Measurements from ENCODE around the gene GDF3.

The GDF3 gene

DNA sequence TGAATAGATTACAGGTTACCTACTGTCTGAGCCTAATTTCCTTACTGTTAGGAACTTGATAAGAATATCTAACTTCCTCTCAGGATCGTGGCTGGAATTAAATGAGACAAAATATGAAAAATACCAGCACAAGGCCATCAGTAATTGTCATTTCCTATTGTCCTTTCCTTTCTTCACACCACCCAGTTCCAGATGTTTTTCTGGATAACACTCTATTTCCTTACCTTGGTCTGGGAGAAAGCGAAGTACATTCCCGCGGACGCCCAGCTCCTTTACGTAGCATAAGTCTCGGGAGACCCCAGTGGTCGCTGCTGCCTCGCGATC is 376 bp downstream of the GDF3 start:
- Histone ChIP-seq H2AK5ac (ENCODE audit: low read length) (no peak overlapping the region), H3K14ac (ENCODE audit: low read length) (no peak overlapping the region), H4K12ac (ENCODE audit: low read depth, low read length) (no peak overlapping the region), H3K9ac (ENCODE audit: low read length) (no peak overlapping the region), H3K23ac (ENCODE audit: low read length) (no peak overlapping the region), H3K36me3 (ENCODE audit: control insufficient read depth in 1 of 2, insufficient read depth in 2 of 2, low read length in 2 of 2) (no peaks in the 10 kb centered on the region), H3K27ac (ENCODE audit: low read depth, low read length) (no peak overlapping the region), H4K8ac (ENCODE audit: low read depth, low read length) (no peak overlapping the region), H2BK12ac (ENCODE audit: low read length) (no peak overlapping the region), H3K27me3 (ENCODE audit: insufficient read depth, low read length) (no peaks in the 10 kb centered on the region), H2BK120ac (ENCODE audit: insufficient read depth, low read length, poor library complexity) (no peak overlapping the region), H3K79me1 (ENCODE audit: low read length) (no peaks in the 10 kb centered on the region), H3K4me2 (ENCODE audit: low read length) (no peak overlapping the region), H2AFZ (ENCODE audit: insufficient read depth, low read length, poor library complexity) (no peak overlapping the region), H3K18ac (ENCODE audit: low read length) (no peak overlapping the region), H3K79me2 (ENCODE audit: control insufficient read depth, insufficient read depth, low read length, poor library complexity) (no peaks in the 10 kb centered on the region), H3K9me3 (ENCODE audit: insufficient read depth, low read depth, low read length) (no peaks in the 10 kb centered on the region), H2BK5ac (ENCODE audit: low read depth, low read length, poor library complexity) (no peak overlapping the region), H4K91ac (ENCODE audit: low read depth, low read length) (no peak overlapping the region), H3K4me1 (ENCODE audit: control insufficient read depth in 1 of 2, insufficient read depth in 2 of 2, low read length in 2 of 2) (no peaks in the 10 kb centered on the region), H3K4ac (ENCODE audit: low read depth, low read length) (no peak overlapping the region), H3K4me3 (ENCODE audit: low read depth, low read length) (no peak overlapping the region)
- WGBS (ENCODE audit: extremely low coverage, insufficient coverage, insufficient read length): no CpG with 5 or more reads among the region's 10 CpGs
- no peak for DNase-seq

GRCh38 chr12:7694556-7695236 is 879 bp downstream of the GDF3 start:
- Histone ChIP-seq H3K23ac (ENCODE audit: low read length) (no peak overlapping the region), H2AK5ac (ENCODE audit: low read length) (no peak overlapping the region), H2AFZ (ENCODE audit: insufficient read depth, low read length, poor library complexity) (no peak overlapping the region), H4K12ac (ENCODE audit: low read depth, low read length) (no peak overlapping the region), H4K91ac (ENCODE audit: low read depth, low read length) (no peak overlapping the region), H2BK5ac (ENCODE audit: low read depth, low read length, poor library complexity) (no peak overlapping the region), H3K27ac (ENCODE audit: low read depth, low read length) (no peak overlapping the region), H3K79me2 (ENCODE audit: control insufficient read depth, insufficient read depth, low read length, poor library complexity) (no peaks in the 10 kb centered on the region), H3K4me3 (ENCODE audit: low read depth, low read length) (no peak overlapping the region), H3K4me1 (ENCODE audit: control insufficient read depth in 1 of 2, insufficient read depth in 2 of 2, low read length in 2 of 2) (no peaks in the 10 kb centered on the region), H3K79me1 (ENCODE audit: low read length) (no peaks in the 10 kb centered on the region), H3K9ac (ENCODE audit: low read length) (no peak overlapping the region), H3K27me3 (ENCODE audit: insufficient read depth, low read length) (no peaks in the 10 kb centered on the region), H4K8ac (ENCODE audit: low read depth, low read length) (no peak overlapping the region), H3K4me2 (ENCODE audit: low read length) (no peak overlapping the region), H3K9me3 (ENCODE audit: insufficient read depth, low read depth, low read length) (no peaks in the 10 kb centered on the region), H2BK120ac (ENCODE audit: insufficient read depth, low read length, poor library complexity) (no peak overlapping the region), H3K14ac (ENCODE audit: low read length) (no peak overlapping the region), H2BK12ac (ENCODE audit: low read length) (no peak overlapping the region), H3K4ac (ENCODE audit: low read depth, low read length) (no peak overlapping the region), H3K18ac (ENCODE audit: low read length) (no peak overlapping the region), H3K36me3 (ENCODE audit: control insufficient read depth in 1 of 2, insufficient read depth in 2 of 2, low read length in 2 of 2) (no peaks in the 10 kb centered on the region)
- DNase-seq: no peak
- no CpG with 5 or more reads among the region's 3 CpGs for WGBS (ENCODE audit: extremely low coverage, insufficient coverage, insufficient read length)

- whole genome bisulfite sequencing (ENCODE audit: extremely low coverage, insufficient coverage, insufficient read length): no CpG with 5 or more reads among the region's 6 CpGs
- H2BK5ac ChIP-seq (ENCODE audit: low read depth, low read length, poor library complexity): no peak overlapping the region
Observed at GRCh38 chr12:7693793-7694192, 1.8 kb downstream of the GDF3 start.

DNA sequence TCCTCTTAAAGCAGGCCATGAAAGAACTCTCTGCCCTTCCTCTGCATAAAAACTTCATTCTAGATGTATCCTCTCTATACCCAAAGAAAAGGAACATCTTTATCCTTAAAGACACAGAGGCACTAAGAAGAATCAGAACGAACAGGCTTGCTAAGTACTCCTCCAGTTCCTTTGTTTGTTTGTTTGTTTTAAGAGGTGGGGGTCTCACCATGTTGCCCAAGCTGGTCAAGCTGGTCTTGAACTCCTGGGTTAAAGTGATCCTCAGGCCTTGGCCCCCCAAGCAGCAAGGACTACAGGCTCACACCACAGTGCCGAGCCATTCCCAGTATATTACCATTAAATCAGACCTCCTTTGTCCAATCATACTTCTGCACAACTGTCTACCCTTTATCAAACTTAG is 14.0 kb downstream of the GDF3 start:
- Histone ChIP-seq H3K79me2 (ENCODE audit: control insufficient read depth, insufficient read depth, low read length, poor library complexity) (no peaks in the 10 kb centered on the region), H3K14ac (ENCODE audit: low read length) (no peak overlapping the region), H3K79me1 (ENCODE audit: low read length) (no peaks in the 10 kb centered on the region), H3K18ac (ENCODE audit: low read length) (no peak overlapping the region), H3K9ac (ENCODE audit: low read length) (no peak overlapping the region), H3K27ac (ENCODE audit: low read depth, low read length) (no peak overlapping the region), H2AFZ (ENCODE audit: insufficient read depth, low read length, poor library complexity) (no peak overlapping the region), H4K12ac (ENCODE audit: low read depth, low read length) (no peak overlapping the region), H3K36me3 (ENCODE audit: control insufficient read depth in 1 of 2, insufficient read depth in 2 of 2, low read length in 2 of 2) (no peaks in the 10 kb centered on the region), H2BK5ac (ENCODE audit: low read depth, low read length, poor library complexity) (no peak overlapping the region), H4K8ac (ENCODE audit: low read depth, low read length) (no peak overlapping the region), H2BK12ac (ENCODE audit: low read length) (no peak overlapping the region), H2BK120ac (ENCODE audit: insufficient read depth, low read length, poor library complexity) (no peak overlapping the region), H4K91ac (ENCODE audit: low read depth, low read length) (no peak overlapping the region), H3K27me3 (ENCODE audit: insufficient read depth, low read length) (no peaks in the 10 kb centered on the region), H2AK5ac (ENCODE audit: low read length) (no peak overlapping the region), H3K23ac (ENCODE audit: low read length) (no peak overlapping the region), H3K4ac (ENCODE audit: low read depth, low read length) (no peak overlapping the region), H3K4me3 (ENCODE audit: low read depth, low read length) (no peak overlapping the region), H3K4me2 (ENCODE audit: low read length) (no peak overlapping the region), H3K4me1 (ENCODE audit: control insufficient read depth in 1 of 2, insufficient read depth in 2 of 2, low read length in 2 of 2) (peaks cover 0 to 2% of the 10 kb centered on the region in 2 experiments), H3K9me3 (ENCODE audit: insufficient read depth, low read depth, low read length) (no peaks in the 10 kb centered on the region)
- no CpG with 5 or more reads among the region's 2 CpGs for WGBS (ENCODE audit: extremely low coverage, insufficient coverage, insufficient read length)
- no peak for DNase-seq

More at GRCh38 chr12:7693793-7694192, 1.8 kb downstream of the GDF3 start:
- Histone ChIP-seq H4K12ac (ENCODE audit: low read depth, low read length) (no peak overlapping the region), H2BK120ac (ENCODE audit: insufficient read depth, low read length, poor library complexity) (no peak overlapping the region), H4K8ac (ENCODE audit: low read depth, low read length) (no peak overlapping the region), H3K18ac (ENCODE audit: low read length) (no peak overlapping the region), H2AK5ac (ENCODE audit: low read length) (no peak overlapping the region), H3K4ac (ENCODE audit: low read depth, low read length) (no peak overlapping the region), H3K36me3 (ENCODE audit: control insufficient read depth in 1 of 2, insufficient read depth in 2 of 2, low read length in 2 of 2) (no peaks in the 10 kb centered on the region), H3K4me3 (ENCODE audit: low read depth, low read length) (no peak overlapping the region), H3K4me1 (ENCODE audit: control insufficient read depth in 1 of 2, insufficient read depth in 2 of 2, low read length in 2 of 2) (no peaks in the 10 kb centered on the region), H3K9ac (ENCODE audit: low read length) (no peak overlapping the region), H3K23ac (ENCODE audit: low read length) (no peak overlapping the region), H2BK12ac (ENCODE audit: low read length) (no peak overlapping the region), H2AFZ (ENCODE audit: insufficient read depth, low read length, poor library complexity) (no peak overlapping the region), H3K9me3 (ENCODE audit: insufficient read depth, low read depth, low read length) (no peaks in the 10 kb centered on the region), H4K91ac (ENCODE audit: low read depth, low read length) (no peak overlapping the region), H3K14ac (ENCODE audit: low read length) (no peak overlapping the region), H3K79me2 (ENCODE audit: control insufficient read depth, insufficient read depth, low read length, poor library complexity) (no peaks in the 10 kb centered on the region), H3K4me2 (ENCODE audit: low read length) (no peak overlapping the region), H3K27ac (ENCODE audit: low read depth, low read length) (no peak overlapping the region), H3K79me1 (ENCODE audit: low read length) (no peaks in the 10 kb centered on the region), H3K27me3 (ENCODE audit: insufficient read depth, low read length) (no peaks in the 10 kb centered on the region)
- no peak for DNase-seq
